HG03039 (cell line): Measurements from ENCODE around the gene YBX1.
"Not testable (repeated sequence)": the region's sequence is repeated elsewhere in the genome, so short reads cannot be mapped to it uniquely, and the experiment has no call there.

Source experiments
- ATAC-seq: cut with Tn5 transposase; IDR thresholded peaks from one replicate; pipeline ENCODE4 v1.9.1; 2021; ENCODE audit warnings: mild to moderate bottlenecking, moderate library complexity; ENCODE audit not compliant: unreplicated experiment

The YBX1 gene

DNA sequence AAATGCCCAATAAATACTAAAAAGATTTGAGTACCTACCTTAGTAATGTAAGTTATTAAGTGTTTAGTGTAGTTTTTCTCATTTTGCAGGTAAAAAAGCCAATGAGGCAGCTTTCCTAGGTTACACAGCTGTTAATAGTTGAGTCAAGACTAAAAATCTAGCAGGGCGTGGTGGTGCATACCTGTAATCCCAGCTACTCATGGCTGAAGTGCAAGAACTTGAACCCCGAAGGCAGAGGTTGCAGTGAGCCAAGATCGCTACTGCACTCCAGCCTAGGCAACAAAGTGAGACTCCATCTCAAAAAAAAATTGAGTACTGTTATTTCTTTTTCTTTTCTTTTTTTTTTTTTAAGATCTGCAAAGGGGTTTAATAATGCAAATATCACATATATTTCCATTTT, 7.7 kb downstream of the YBX1 start:
- no peak for ATAC-seq

DNA sequence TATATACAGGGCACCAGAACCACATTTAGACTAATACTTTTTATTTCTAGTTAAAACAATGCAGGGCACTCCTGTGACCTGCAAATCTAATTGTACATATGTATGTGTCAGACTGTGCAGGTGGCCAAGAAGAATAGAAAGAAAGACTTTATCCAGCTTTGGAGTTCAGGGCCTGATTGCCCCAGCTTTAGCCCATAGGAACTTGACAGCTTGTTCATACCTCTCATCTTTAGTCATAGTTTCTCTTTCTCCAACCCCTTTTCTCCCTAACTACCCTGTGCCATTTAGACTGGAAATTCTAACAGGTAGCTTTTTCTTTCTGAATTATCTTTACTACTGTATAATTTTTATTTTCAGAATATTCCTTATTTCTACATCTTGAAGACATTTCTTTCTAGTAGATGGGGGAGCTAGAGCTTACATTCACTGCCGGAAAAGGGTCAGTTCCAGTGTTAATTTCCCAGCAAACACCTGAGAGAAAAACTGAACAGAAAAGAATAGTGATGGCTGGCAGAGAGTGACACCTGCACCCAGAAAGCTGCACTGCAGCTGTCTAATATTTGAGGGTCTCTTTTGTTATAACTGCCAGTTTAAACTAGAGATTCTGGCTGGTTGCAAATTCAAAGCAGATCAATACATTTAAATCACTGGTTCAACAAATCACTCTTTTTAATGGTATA, 8.4 kb downstream of the YBX1 start:
- ATAC-seq: no peak

DNA sequence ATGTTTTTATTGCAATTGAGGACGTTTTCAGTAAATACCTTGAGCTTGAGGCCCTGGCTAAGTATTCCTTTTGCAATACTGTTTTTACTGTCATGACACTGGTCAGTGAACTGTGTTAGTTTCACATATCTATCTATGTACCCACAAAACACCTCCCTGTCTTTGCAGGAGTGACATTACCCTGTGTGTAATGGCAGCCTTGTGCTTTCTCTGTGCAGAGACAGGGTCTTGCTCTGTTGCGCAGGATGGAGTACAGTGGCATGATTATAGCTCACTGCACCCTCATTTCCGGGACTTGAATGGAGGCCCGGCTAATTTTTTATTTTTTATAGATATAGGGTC, 8.9 kb downstream of the YBX1 start:
- ATAC-seq: no peak

DNA sequence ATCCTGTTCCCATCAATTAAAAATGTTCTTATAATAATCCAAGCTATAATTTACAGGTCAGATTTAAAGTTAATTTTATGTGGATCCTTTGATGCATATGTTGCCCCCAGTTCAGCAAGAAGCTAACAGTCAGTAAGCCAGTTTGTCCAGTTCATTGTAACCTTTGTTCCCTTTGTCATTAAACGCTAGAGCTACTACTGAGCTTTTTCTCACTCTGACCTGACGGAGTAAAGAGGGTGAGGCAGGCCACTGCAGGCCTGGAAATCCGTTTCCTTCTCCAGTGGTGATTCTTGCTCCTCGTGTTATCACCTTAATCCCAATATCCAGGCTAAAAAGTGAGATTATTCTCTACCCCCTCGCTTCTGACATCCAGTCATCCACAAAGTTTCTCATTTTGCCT, 10.2 kb downstream of the YBX1 start:
- ATAC-seq: no peak

DNA sequence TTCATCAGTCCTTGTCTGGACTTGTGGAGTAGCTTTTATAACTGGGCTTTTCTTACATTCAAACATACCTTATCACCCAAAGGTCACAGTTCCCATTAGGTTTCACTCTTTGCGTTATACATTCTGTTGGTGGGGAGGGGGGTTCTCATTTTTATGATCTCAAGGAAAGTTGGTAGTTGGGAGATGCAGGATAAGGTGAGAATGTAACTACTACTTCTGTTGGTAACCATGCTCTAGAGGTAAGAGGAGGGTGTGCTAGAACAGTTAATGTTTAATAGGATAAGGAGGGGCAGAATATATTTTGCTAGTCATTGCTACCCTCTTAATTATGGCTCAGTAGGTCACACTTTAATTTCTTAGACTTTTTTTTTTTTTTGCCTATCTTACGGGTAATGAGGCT, 10.7 kb downstream of the YBX1 start:
- no peak for ATAC-seq

DNA sequence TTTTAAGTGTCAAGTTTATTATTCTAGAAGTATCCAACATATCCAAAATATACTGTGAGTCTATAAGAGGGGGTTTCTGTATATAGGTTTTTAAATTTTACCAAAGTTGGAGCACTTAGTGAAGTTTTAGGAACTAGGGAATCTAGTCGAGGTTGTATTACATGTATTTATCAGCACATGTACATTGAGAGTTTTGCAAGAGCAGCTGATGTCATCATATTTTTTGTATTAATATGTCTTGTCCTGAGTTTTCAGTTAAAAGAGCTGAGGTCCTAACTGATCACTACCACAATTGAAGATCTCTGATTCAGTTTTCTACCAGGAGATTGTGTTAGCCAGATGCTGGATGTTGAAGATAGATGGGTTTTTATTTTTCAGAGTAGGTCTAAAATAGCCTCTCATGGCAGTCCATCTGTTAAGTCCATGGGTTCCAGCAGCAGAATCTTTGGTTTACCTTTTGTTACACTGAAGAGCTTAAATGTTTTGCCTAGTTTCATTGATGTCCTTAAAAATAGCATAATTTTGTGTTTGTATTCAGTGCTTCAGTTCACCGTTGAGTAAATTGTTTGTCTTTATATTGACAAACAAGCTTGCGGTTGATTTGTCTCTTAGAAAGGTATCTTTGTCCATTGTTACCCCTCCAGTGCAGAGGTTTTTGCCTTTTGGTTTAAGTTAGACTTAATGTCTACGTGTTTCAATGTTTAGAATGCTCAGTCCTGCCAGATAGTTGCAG, 16.0 kb downstream of the YBX1 start:
- ATAC-seq: no peak

DNA sequence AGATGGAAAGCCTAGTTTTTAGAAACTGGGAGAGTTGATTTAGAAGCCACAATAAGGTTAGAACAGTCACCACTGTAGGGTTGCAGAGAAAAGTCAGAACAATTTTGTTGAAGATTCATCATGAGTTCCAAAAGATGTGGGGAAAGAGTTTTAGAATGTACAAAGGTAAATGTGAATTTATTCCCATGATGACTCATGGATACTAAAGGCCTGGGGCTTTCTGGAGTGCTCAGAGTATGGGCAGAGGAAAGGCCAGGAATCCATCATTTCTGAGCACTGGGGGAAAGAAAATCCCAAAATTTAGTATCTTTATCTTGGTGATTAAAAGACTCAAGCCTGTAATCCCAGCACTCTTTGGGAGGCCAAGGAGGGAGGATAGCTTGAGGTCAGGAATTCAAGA, 17.8 kb downstream of the YBX1 start:
- no peak for ATAC-seq

DNA sequence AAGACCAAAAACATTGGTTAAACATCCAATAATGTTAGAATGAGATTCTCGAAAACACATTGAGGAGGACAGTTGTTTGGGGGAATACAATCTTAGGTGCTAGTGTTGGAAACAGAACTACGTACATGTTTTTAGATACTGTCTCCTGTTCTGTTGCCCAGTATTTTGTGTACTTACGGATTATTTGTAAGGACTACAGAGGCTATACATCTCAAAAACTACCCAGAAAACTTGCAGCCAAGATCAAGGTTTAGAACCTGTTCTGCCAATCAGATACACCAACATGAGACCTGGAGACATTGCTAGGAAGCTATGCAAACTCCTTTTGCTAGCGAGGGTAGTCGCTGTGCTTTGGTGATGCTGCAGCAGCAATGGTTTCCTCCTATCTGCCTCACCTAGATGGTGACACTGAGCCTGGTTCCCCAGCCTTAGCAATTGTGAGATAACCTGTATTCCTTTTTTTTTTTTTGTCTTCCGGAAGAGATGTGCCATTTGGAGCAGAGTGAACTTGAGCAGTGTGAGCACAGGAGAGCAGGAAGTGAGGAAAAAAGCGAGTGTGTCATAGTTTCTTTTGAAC, 21.8 kb downstream of the YBX1 start:
- ATAC-seq: no peak

DNA sequence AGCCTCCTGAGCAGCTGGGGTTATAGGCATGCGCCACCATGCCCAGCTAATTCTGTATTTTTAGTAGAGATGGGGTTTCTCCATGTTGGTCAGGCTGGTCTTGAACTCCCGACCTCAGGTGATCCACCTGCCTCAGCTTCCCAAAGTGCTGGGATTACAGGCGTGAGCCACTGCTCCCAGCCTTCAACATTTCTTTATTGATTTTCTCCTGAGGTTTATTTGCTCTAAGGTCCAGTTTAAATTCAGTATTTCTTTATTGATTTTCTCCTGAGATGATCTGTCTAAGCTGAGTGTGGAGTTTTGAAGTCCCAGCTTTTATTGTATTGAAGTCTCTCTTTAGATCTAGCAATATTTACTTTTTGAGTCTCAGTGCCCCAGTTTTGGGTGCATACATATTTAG, 30.6 kb downstream of the YBX1 start:
- ATAC-seq: not testable (repeated sequence)

DNA sequence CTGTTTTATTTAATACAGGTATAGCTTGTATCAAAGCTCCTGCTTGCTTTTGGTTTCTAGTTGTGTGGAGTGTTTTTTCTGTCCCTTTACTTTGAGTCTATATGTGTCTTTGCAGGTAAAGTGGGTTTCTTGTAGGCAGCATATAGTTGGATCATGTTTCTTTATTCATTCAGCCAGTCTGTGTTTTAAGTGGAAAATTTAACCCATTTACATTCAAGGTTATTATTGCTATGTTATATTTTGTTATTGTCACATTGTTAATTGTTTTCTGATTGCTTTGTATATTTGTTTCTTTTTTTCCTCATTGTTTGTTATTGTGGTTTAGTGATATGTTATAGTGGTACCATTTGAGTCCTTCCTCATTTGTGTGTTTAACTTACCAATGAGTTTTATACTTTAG, 31.1 kb downstream of the YBX1 start:
- no peak for ATAC-seq

DNA sequence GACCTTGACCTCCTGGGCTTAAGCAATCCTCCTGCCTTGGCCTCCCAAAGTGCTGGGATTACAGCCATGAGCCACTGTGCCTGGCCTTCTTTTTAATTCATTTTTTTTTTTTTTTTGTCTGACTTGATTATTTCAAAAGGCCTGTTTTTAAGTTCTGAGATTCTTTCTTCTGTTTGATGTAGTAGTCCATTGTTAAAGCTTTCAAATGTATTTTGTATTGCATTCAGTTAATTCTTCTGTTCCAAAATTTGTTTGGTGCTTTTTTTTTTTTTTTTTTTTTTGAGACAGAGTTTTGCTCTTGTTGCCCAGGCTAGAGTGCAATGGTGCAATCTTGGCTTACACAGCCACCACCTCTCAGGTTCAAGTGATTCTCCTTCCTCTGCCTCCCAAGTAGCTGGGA, 32.2 kb downstream of the YBX1 start:
- ATAC-seq: not testable (repeated sequence)

DNA sequence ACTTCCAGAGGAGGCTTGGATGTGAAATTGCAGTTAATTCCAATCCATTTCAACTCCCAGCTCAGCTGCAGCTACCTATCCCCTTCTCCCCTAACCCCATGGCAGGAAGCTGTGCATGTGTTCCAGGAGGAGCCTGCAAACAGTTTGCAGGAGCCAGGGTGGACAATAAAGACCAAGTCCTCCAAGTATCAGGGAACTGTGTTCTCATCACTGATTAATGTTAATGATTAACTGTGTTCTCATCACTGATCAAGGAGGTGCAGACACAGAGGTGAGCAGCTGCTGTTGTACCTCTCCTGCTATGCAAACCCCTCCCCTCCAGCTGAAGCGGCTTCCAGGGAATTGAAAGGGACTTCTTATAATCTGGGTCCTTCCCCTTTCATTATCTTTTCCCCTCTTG, 38.6 kb downstream of the YBX1 start:
- ATAC-seq: no peak

DNA sequence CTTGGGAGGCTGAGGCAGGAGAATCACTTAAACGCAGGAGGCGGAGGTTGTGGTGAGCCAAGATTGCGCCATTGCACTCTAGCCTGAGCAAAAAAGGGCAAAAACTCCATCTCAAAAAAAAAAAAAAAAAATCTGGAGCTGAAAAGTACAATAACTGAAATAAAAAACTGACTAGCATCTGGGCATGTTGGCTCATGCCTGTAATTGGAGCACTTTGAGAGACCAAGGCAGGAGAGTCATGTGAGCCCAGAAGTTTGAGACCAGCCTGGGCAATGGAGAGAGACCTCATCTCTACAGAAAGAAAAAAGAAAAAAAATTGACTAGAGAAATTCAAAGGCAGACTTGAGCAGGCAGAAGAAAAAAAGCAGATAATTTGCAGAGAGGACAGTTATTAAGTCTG, 39.7 kb downstream of the YBX1 start:
- no peak for ATAC-seq

DNA sequence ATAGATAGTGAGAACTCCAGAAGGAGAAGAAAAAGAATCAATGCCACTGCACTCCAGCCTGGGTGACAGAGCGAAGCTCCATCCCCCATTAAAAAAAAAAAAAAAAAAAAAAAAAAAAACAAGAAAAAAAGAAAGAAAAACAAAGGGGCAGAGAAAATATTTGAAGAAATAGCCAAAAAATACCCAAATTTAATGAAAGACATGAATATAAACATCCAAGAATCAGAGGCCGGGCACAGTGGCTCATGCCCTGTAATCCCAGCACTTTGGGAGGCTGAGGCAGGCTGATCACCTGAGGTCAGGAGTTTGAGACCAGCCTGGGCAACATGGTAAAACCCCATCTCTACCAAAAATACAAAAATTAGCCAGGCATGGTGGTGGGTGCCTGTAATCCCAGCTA, 40.2 kb downstream of the YBX1 start:
- ATAC-seq: not testable (repeated sequence)

DNA sequence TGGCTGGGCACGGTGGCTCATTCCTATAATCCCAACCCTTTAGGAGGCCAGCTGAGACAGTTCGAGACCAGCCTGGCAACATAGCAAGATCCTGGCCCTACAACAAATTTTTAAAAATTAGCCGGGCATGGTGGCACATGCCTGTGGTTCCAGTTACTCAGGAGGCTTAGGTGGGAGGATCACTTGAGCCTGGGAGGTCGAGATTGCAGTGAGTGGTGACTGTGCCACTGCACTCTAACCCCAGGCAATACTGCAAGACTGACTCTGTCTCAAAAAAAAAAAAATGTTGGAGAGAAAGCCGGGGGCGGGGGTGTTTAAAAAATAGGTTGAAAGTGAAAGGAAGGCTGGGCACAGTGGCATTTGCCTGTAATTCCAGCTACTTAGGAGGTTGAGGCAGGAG, 41.3 kb downstream of the YBX1 start:
- no peak for ATAC-seq

DNA sequence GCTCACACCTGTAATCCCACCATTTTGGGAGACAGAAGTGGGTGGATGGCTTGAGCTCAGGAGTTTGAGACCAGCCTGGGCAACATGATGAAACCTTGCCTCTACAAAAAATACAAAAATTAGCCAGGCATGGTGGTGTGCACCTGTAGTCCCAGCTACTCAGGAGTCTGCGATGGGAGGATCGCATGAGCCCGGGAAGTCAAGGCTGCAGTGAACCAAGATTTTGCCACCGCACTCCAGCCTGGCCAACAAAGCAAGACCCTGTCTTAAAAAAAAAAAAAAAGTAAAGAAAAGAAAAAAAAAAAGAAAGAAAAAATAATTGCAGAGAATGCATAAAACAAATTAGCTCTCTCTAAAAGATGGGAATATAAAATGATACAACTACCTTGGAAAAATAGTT, 43.6 kb downstream of the YBX1 start:
- not testable (repeated sequence) for ATAC-seq

DNA sequence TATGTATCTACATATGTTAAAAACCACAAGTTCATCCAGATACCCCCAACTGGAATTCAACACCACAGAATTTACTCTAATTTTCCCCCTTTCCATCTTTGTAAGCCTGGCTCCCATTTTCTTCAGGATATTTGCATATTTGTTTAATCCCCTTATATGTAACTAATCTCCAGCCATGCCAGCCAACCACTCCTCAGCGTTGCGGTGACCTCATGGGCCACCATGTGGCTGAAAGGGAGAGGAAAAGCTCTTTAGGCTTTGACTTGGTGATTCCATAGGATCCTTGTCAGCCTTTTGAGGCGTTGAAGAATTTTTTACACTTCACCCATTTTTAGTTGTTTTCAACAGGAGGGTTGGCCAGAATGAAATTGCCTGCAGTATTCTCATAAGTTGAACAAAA, 47.8 kb downstream of the YBX1 start:
- no peak for ATAC-seq

DNA sequence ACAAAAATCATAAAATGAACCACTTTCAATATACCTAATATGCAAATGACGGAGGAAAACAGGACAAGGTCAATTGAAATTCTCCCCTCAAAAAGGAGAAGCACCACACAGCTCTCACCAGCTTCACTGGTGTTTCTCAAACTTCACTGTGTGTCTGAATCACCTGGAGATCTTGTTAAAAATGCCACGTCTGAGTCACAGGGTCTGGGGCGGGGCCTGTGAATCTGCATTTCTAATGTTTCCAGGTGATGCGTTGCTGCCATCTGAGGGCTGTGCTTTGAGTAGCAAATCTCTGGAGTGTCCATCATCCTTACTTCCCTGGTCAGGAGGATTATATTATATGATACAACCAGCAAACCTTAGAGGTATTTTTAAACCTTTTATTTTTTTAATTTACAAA, 48.8 kb downstream of the YBX1 start:
- no peak for ATAC-seq

DNA sequence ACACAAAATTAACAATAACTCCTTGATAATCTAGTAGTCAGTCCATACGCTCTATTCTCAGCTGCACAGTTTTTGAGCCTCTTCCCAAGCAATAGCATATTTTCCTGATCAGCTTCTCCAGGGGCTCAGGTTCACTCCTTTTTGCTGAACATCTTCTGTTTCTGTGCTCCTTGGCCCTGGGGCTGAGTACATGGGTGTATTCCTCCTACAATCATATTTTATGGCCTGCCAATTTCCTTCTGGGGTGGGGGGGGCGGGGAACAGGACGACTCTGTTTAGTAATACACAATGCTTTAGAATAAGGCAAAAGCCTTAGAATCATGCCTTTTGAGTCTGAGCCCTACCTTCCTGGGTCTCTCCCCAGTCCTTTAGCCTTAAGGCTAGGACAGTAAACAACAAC, 49.4 kb downstream of the YBX1 start:
- ATAC-seq: no peak

DNA sequence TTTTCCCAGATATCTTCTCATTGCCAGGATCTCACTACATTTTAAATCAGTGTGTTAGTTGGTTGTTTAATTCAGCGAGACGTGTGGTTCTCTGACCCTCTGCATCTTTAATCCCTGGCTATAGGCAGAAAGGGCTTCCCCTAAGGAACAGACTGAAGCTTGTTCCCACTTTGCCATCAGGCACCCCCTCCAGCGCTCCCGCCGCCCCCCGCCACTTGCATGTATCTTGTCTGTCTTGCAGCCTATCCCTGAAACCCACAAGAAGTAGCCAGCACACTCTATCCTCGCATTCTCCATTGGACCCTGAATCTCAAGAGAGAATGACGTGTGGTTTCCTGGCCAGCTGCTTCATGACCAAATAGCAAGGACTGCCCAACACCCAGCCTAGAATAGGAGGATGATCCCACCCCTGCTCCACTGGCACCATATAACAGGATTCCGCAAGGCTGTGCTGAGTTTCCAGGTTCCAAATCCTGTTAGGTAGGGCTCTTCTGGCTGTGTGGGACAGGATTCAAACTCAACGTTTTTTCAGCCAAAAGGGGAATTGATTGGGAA, 50.0 kb downstream of the YBX1 start:
- no peak for ATAC-seq

DNA sequence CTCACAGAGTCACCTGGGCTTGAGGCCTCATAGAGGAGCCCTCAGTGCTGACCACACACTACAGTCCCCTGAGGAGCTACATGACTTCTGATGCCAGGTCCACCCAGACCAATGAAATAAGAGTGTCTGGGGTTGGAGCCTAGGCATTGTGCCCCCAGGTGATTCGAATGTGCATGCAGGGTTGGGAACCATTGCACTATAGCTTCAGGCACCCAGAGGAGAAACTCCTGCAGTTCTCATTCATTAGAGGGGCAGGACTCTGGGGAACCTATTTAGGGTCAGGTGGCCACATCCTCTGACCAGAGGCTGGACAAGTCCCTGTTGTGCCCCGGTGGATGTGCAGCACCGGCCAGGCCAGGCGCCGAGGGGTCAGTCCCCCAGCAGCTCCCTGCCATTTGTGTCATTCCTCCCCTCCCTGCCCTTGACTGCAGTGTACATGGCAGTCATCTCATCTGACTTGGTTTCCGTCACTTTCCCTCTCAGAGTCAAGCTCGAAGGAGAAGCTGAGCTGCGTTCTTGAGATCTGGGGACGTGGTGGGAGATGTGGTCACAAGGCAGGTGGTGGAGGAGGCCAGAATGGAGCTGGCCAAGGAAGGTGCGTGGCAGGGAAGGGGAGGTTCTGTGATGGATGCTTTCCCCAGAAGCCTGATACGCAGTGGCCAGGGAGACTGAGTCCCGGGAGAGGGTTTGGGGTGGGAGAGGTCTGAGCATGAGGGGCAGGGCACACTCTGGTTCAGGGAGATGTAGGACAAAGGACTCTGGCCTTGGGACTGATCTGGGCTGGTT, 51.4 kb downstream of the YBX1 start:
- ATAC-seq: no peak
